Keratinocyte (primary cell): ENCODE data around the gene MS4A15. TPM values are rescaled to one million over a fixed set of nuclear protein-coding genes. Genes with fewer than 3 reads are reported as not detected.

Source experiments
- DNase-seq: peaks from one replicate; pipeline ENCODE4 v3.0.0-alpha.2; 2011; ENCODE audit warnings: low read depth, missing footprints, low spot score
- FAIRE-seq: peaks from 2 replicates; lab custom pipeline; 2011; peaks lifted over from hg19 to GRCh38; lab: Jason Lieb, UNC
- H2AFZ ChIP-seq: 2 replicates; pipeline ENCODE4 v1.6.0; 2012; ENCODE audit warnings: low read length, control low read depth, inconsistent platforms; ENCODE audit not compliant: control insufficient read depth
- H3K27ac ChIP-seq: 2 replicates; pipeline ENCODE4 v1.5.1; 2011; ENCODE audit warnings: low read length; ENCODE audit not compliant: control insufficient read depth, insufficient read depth
- H3K27me3 ChIP-seq: 3 replicates; pipeline ENCODE4 v1.6.0; 2011; ENCODE audit warnings: low read length; ENCODE audit not compliant: control insufficient read depth, insufficient read depth; ENCODE audit errors: extremely low read depth
- H3K36me3 ChIP-seq, 2 experiments: 2 replicates in 1 of 2; 3 replicates in 1 of 2; pipeline ENCODE4 v1.5.1; 2011; ENCODE audit warnings: low read length in 2 of 2, mild to moderate bottlenecking in 1 of 2; ENCODE audit not compliant: control insufficient read depth in 2 of 2, insufficient read depth in 2 of 2; ENCODE audit errors: extremely low read depth in 1 of 2
- H3K4me1 ChIP-seq: 3 replicates; pipeline ENCODE4 v1.5.1; 2011; ENCODE audit warnings: low read length; ENCODE audit not compliant: control insufficient read depth, insufficient read depth; ENCODE audit errors: extremely low read depth
- H3K4me2 ChIP-seq: 3 replicates; pipeline ENCODE4 v1.6.0; 2011; ENCODE audit warnings: low read depth, low read length; ENCODE audit not compliant: control insufficient read depth, insufficient read depth; ENCODE audit errors: extremely low read depth
- H3K4me3 ChIP-seq, 3 experiments: fragments of 200-600 bp in 1 of 3; sonication (generic) in 1 of 3; 2 replicates in 2 of 3; 3 replicates in 1 of 3; pipeline ENCODE4 v1.5.1; 2011 to 2016; ENCODE audit warnings: low read length in 3 of 3, mild to moderate bottlenecking in 3 of 3, control low read depth in 2 of 3, inconsistent platforms in 1 of 3, low read depth in 1 of 3, mixed read lengths in 1 of 3, mixed run types in 1 of 3, moderate library complexity in 1 of 3; ENCODE audit not compliant: control insufficient read depth in 2 of 3, insufficient read depth in 2 of 3; ENCODE audit errors: extremely low read depth in 1 of 3
- H3K79me2 ChIP-seq: 2 replicates; pipeline ENCODE4 v1.6.0; 2012; ENCODE audit warnings: low read length; ENCODE audit not compliant: control insufficient read depth, insufficient read depth
- H3K9ac ChIP-seq: 3 replicates; pipeline ENCODE4 v1.6.0; 2011; ENCODE audit warnings: low read length; ENCODE audit not compliant: control insufficient read depth, insufficient read depth; ENCODE audit errors: extremely low read depth
- H3K9me1 ChIP-seq: 3 replicates; pipeline ENCODE4 v1.6.0; 2011; ENCODE audit warnings: low read length; ENCODE audit not compliant: control insufficient read depth, insufficient read depth; ENCODE audit errors: extremely low read depth
- H3K9me3 ChIP-seq: 2 replicates; pipeline ENCODE4 v1.5.1; 2012; ENCODE audit warnings: low read depth, low read length; ENCODE audit not compliant: control insufficient read depth
- H4K20me1 ChIP-seq: 3 replicates; pipeline ENCODE4 v1.6.0; 2011; ENCODE audit warnings: low read length; ENCODE audit not compliant: control insufficient read depth, insufficient read depth; ENCODE audit errors: extremely low read depth
- CTCF ChIP-seq, 3 experiments: IDR thresholded peaks in 1 of 3; conservative IDR thresholded peaks in 1 of 3; optimal IDR thresholded peaks in 1 of 3; 2 replicates in 2 of 3; 3 replicates in 1 of 3; pipeline versions ENCODE3 to v1.5.1; 2011; ENCODE audit warnings: low read length in 3 of 3, mild to moderate bottlenecking in 3 of 3, moderate library complexity in 2 of 3, control low read depth in 1 of 3, inconsistent platforms in 1 of 3; ENCODE audit not compliant: insufficient read depth in 2 of 3; ENCODE audit errors: extremely low read depth in 1 of 3
- EZH2 ChIP-seq: IDR thresholded peaks from one replicate; pipeline ENCODE4 v1.6.1; 2012; ENCODE audit warnings: inconsistent platforms, mild to moderate bottlenecking, low read length, moderate library complexity
- dilution Hi-C: fragments of 300-500 bp; cut with MboI; formaldehyde crosslinking; loops from one replicate; pipeline ENCODE4 v1.7.0; 2020; ENCODE audit warnings: low sequenced_read_pairs; ENCODE audit not compliant: extremely low pct_ligation_motif_present
- polyA plus RNA-seq, 5 experiments: library from polyadenylated mRNA; depleted of rRNA in 3 of 5; stranded (reverse) in 3 of 5; stranded (forward) in 1 of 5; unstranded in 1 of 5; fragments of >200 nt; gene quantifications; 1 replicate in 1 of 5; 2 replicates in 3 of 5; 3 replicates in 1 of 5; pipeline versions ENCODE4 v1.2.1 to v1.2.3, GENCODE V29; 2011 to 2012; ENCODE audit warnings: missing spikeins in 2 of 5, low read depth in 1 of 5, low replicate concordance in 1 of 5

The MS4A15 gene
- polyA plus RNA-seq, 1 donor (not counting 4 experiments of a cell fraction or from before 2014, with no cell fraction given), result 0.03 TPM

DNA sequence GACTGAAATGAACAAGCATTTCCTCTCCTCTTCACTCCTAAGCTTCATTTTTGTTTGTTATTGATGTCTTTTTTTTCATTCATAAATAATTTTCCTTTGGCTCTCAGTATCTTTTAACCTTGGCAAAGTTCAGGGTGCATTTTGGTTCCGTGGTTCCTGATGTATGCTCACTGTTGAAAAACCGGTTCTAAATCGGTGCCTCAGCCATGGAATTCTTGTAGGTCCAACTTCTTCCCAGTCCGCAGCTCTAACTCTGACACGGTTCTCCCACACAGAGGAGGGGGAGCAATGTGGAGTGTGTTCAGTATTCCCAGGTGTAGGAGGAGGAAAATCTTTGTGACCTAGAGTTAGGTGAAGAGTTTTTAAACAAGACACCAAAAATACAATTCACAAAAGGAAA is 12.6 kb upstream of the MS4A15 start:
- H3K9me1 ChIP-seq, result no peaks in the 10 kb centered on the region

DNA sequence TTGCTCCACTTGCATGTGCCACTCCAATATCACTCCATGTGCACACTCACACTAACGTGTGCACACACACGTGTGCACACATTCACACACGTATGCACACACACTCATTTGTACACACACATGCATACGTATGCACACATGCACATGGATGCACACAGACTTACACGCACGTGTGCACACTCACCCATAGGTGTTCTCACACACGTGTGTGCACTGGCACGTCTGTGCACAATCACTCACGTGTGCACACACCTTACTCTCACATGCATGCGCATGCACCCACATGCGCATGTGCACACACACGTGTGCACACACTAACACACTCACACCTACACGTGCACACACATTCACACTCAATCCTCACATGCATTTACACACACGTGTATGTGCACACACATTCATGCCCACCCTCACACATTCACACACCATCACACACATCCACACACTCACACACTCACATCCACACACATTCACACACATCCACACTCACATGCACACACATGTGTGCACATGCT is 9.3 kb upstream of the MS4A15 start:
- H3K9ac ChIP-seq, result no peak overlapping the region
- H3K4me1 ChIP-seq, result no peaks in the 10 kb centered on the region
- H2AFZ ChIP-seq, result no peak overlapping the region
- FAIRE-seq (no peak), DNase-seq (no peak)
- TF ChIP-seq CTCF (optimal IDR thresholded peaks at IDR 0.05 in 1 of 3, IDR thresholded peaks at IDR 0.05 in 1 of 3, conservative IDR thresholded peaks at IDR 0.05 in 1 of 3; ENCODE audit: extremely low read depth in 1 of 3, insufficient read depth in 2 of 3, low read length in 3 of 3) (no peak), EZH2 (no peak)
- H3K36me3 ChIP-seq, result no peaks in the 10 kb centered on the region
- peaks cover 5% of the 10 kb centered on the region for H3K9me3 ChIP-seq
- H3K27me3 ChIP-seq, result no peaks in the 10 kb centered on the region
- no peaks in the 10 kb centered on the region for H3K9me1 ChIP-seq
- H4K20me1 ChIP-seq, result no peaks in the 10 kb centered on the region
- H3K27ac ChIP-seq, result no peak overlapping the region
- dilution Hi-C loops, result no loop called here
- no peak overlapping the region for H3K4me2 ChIP-seq
- H3K79me2 ChIP-seq, result no peaks in the 10 kb centered on the region
- H3K4me3 ChIP-seq, result no peak overlapping the region

More for the DNA sequence above, 12.6 kb upstream of the MS4A15 start:
- Histone ChIP-seq H3K9ac (no peak overlapping the region), H3K27ac (no peak overlapping the region), H4K20me1 (no peaks in the 10 kb centered on the region), H3K4me1 (no peaks in the 10 kb centered on the region), H3K27me3 (no peaks in the 10 kb centered on the region), H3K4me3 (no peak overlapping the region), H3K9me3 (peaks cover 5% of the 10 kb centered on the region), H3K79me2 (no peaks in the 10 kb centered on the region), H3K36me3 (no peaks in the 10 kb centered on the region), H3K4me2 (no peak overlapping the region), H2AFZ (no peak overlapping the region)
- FAIRE-seq (no peak), DNase-seq (no peak)
- TF ChIP-seq CTCF (optimal IDR thresholded peaks at IDR 0.05 in 1 of 3, IDR thresholded peaks at IDR 0.05 in 1 of 3, conservative IDR thresholded peaks at IDR 0.05 in 1 of 3; ENCODE audit: extremely low read depth in 1 of 3, insufficient read depth in 2 of 3, low read length in 3 of 3) (no peak), EZH2 (no peak)
- dilution Hi-C loops, result no loop called here
